Caco-2 (cell line): ENCODE measurements around the gene BCL2L14. TPM values are rescaled to one million over a fixed set of nuclear protein-coding genes. Genes with fewer than 3 reads are reported as not detected.

Experiments used
- BruUV-seq: library from RNA; stranded (reverse); fragments of 400-500 nt; replicated peaks from 2 replicates; lab custom pipeline; 2021; lab: Mats Ljungman, UMichigan
- CTCF ChIA-PET: fragments of 300-600 bp; sonication (Branson Sonifier 250); formaldehyde crosslinking; loops from one replicate; lab custom pipeline; 2022; ENCODE audit warnings: antibody characterized with exemption; lab: Charles Lee
- POLR2A ChIA-PET: fragments of 300-600 bp; sonication (Branson Sonifier 250); formaldehyde crosslinking; loops from one replicate; lab custom pipeline; 2022; ENCODE audit warnings: antibody characterized with exemption; lab: Charles Lee
- DNase-seq, 2 experiments: peaks; one replicate each; pipeline versions ENCODE4 v3.0.0 to v3.0.0-alpha.2; 2020 to 2022
- H3K27me3 ChIP-seq: replicated peaks from 2 replicates; pipeline ENCODE4 v1.6.0; 2011; ENCODE audit warnings: low read length; ENCODE audit not compliant: control insufficient read depth, insufficient read depth
- H3K36me3 ChIP-seq: 2 replicates; pipeline ENCODE4 v1.5.1; 2011; ENCODE audit warnings: low read length; ENCODE audit not compliant: control insufficient read depth, insufficient read depth
- H3K4me1 ChIP-seq: fragments of 250-450 bp; sonication (Bioruptor Pico); 2 replicates; pipeline ENCODE4 v1.5.1; 2020; ENCODE audit warnings: mild to moderate bottlenecking
- H3K4me3 ChIP-seq: 2 replicates; pipeline ENCODE4 v1.5.1; 2011; ENCODE audit warnings: low read depth, mild to moderate bottlenecking, control low read depth, low read length
- H3K9me3 ChIP-seq: fragments of 250-450 bp; sonication (Bioruptor Pico); 2 replicates; pipeline ENCODE4 v1.5.1; 2020; ENCODE audit warnings: mild to moderate bottlenecking, moderate library complexity
- H3K27ac Mint-ChIP-seq: one replicate; pipeline ENCODE4 v1.8.0; 2022; ENCODE audit warnings: mixed read lengths; ENCODE audit not compliant: unreplicated experiment
- H3K27me3 Mint-ChIP-seq: one replicate; pipeline ENCODE4 v1.8.0; 2022; ENCODE audit warnings: mixed read lengths; ENCODE audit not compliant: insufficient read depth, unreplicated experiment
- H3K36me3 Mint-ChIP-seq: one replicate; pipeline ENCODE4 v1.8.0; 2022; ENCODE audit warnings: mild to moderate bottlenecking, mixed read lengths; ENCODE audit not compliant: insufficient read depth, unreplicated experiment
- H3K4me1 Mint-ChIP-seq: one replicate; pipeline ENCODE4 v1.8.0; 2022; ENCODE audit warnings: low read depth, mixed read lengths; ENCODE audit not compliant: unreplicated experiment
- H3K4me3 Mint-ChIP-seq: one replicate; pipeline ENCODE4 v1.8.0; 2022; ENCODE audit warnings: mild to moderate bottlenecking, moderate library complexity, mixed read lengths; ENCODE audit not compliant: unreplicated experiment
- H3K9me3 Mint-ChIP-seq: one replicate; pipeline ENCODE4 v1.8.0; 2022; ENCODE audit warnings: mixed read lengths; ENCODE audit not compliant: unreplicated experiment
- intact Hi-C: fragments of 100-400 bp; cut with micrococcal nuclease; formaldehyde crosslinking; loops from one replicate; pipeline ENCODE4 v1.10.0; 2022; ENCODE audit not compliant: unreplicated experiment
- total RNA-seq: library from RNA; stranded (reverse); gene quantifications from 2 replicates; pipeline ENCODE4 v1.2.3, GENCODE V29; 2022
- TF ChIP-seq, protein P1 (sequence below), 2 experiments: fragments of 200-600 bp in 1 of 2; IDR thresholded peaks; 1 replicate in 1 of 2; 2 replicates in 1 of 2; pipeline versions ENCODE4 v1.5.1 to v1.8.0; 2011 to 2022; ENCODE audit warnings: antibody characterized with exemption in 1 of 2, control low read depth in 1 of 2, inconsistent platforms in 1 of 2, low read depth in 1 of 2, low read length in 1 of 2, mild to moderate bottlenecking in 1 of 2, moderate library complexity in 1 of 2; ENCODE audit not compliant: insufficient read depth in 1 of 2, severe bottlenecking in 1 of 2, unreplicated experiment in 1 of 2

The BCL2L14 gene
- total RNA-seq, 1 experiment from 2014 or later = 5.9 TPM

DNA sequence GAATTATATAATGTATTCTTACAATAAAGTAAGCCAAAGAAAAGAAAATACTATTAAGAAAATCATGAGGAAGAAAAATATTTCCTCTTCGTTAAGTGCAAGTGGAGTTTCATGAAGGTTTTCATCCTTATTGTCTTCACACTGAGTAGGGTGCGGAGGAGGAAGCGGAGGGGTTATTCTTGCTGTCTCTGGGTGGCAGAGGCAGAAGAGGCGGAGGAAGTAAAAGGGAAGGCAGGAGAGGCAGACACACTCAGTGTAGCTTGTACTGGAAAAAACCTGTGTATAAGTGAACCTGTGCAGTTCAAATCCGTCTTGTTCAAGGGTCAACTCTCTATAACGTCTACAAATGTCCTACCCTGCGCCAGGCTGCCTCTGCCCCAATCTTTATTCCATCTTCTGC, 22.0 kb upstream of the BCL2L14 start:
- no peaks in the 10 kb centered on the region for H3K36me3 ChIP-seq
- Mint-ChIP-seq H3K4me1 (no peaks in the 10 kb centered on the region), H3K9me3 (no peaks in the 10 kb centered on the region), H3K36me3 (no peaks in the 10 kb centered on the region), H3K27ac (no peak overlapping the region), H3K4me3 (no peak overlapping the region), H3K27me3 (no peaks in the 10 kb centered on the region)
- intact Hi-C loops = no loop called here
- POLR2A ChIA-PET = interaction anchor here (0.5 kb wide), 1 partner anchor 362 kb away, joined by 5 read pairs; no protein-coding TSS in a partner anchor
- no peaks in the 10 kb centered on the region for H3K9me3 ChIP-seq
- no peaks in the 10 kb centered on the region for H3K4me1 ChIP-seq
- DNase-seq = no peak
- no peaks in the 10 kb centered on the region; the same call in 1 of the 2 replicates for H3K27me3 ChIP-seq
- TF ChIP-seq, protein P1, sequence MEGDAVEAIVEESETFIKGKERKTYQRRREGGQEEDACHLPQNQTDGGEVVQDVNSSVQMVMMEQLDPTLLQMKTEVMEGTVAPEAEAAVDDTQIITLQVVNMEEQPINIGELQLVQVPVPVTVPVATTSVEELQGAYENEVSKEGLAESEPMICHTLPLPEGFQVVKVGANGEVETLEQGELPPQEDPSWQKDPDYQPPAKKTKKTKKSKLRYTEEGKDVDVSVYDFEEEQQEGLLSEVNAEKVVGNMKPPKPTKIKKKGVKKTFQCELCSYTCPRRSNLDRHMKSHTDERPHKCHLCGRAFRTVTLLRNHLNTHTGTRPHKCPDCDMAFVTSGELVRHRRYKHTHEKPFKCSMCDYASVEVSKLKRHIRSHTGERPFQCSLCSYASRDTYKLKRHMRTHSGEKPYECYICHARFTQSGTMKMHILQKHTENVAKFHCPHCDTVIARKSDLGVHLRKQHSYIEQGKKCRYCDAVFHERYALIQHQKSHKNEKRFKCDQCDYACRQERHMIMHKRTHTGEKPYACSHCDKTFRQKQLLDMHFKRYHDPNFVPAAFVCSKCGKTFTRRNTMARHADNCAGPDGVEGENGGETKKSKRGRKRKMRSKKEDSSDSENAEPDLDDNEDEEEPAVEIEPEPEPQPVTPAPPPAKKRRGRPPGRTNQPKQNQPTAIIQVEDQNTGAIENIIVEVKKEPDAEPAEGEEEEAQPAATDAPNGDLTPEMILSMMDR (IDR thresholded peaks at IDR 0.05; ENCODE audit: insufficient read depth in 1 of 2, low read depth in 1 of 2, low read length in 1 of 2, severe bottlenecking in 1 of 2, unreplicated experiment in 1 of 2) = no peak
- CTCF ChIA-PET = no interaction called here
- H3K4me3 ChIP-seq = no peak overlapping the region
- BruUV-seq = no TSS peak

DNA sequence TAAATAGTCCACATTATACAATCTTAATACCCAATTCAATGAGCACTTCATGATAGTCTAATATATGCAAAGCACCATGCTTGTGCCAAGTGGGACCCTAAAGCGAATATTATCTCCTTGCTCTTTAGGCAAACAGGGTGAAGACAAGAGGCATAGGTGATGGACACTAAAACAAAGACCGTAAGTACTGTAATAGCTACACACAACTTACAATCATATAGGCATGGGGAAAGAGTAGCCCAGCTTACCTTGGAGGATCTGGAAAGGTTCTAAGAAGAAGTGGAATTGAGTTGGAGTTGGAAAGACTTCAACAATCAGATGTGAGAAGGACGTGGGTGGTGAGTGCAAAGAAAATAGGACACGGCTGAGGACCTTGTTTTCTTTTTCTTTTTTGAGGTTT, 19.1 kb upstream of the BCL2L14 start:
- Mint-ChIP-seq H3K27me3 (no peaks in the 10 kb centered on the region), H3K36me3 (no peaks in the 10 kb centered on the region), H3K4me3 (no peak overlapping the region), H3K4me1 (no peaks in the 10 kb centered on the region), H3K27ac (no peak overlapping the region), H3K9me3 (no peaks in the 10 kb centered on the region)
- peaks cover 2% of the 10 kb centered on the region for H3K4me1 ChIP-seq
- intact Hi-C loops = no loop called here
- ChIA-PET CTCF (interaction anchor here (0.8 kb wide), 1 partner anchor 19 kb away, joined by 3 read pairs; no protein-coding TSS in a partner anchor), POLR2A (no interaction called here)
- no TSS peak for BruUV-seq
- no peak for DNase-seq
- H3K27me3 ChIP-seq = no peaks in the 10 kb centered on the region; the same call in 1 of the 2 replicates
- TF ChIP-seq, protein P1 (IDR thresholded peaks at IDR 0.05; ENCODE audit: insufficient read depth in 1 of 2, low read depth in 1 of 2, low read length in 1 of 2, severe bottlenecking in 1 of 2, unreplicated experiment in 1 of 2) = no peak
- no peak overlapping the region for H3K4me3 ChIP-seq
- no peaks in the 10 kb centered on the region for H3K36me3 ChIP-seq
- H3K9me3 ChIP-seq = no peaks in the 10 kb centered on the region

DNA sequence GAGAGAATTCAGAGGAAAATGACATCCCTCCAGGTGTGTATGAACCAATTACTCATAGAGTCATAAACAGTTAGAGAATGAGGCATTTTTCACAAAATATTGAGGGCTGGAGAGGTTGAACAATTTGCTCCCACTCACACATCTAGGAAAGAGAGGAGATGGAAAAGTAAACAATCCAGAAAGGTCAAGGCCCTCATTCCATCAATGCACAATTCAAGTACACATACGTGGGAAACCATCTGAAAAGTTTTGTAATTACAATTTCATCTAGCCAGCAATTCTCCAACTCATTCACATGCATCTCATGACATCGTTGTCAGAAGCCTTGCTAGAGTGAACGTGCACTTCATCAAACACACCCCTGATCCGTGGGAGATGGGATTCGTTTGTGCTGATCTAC, 15.7 kb upstream of the BCL2L14 start:
- DNase-seq = no peak
- TF ChIP-seq, protein P1 (IDR thresholded peaks at IDR 0.05; ENCODE audit: insufficient read depth in 1 of 2, low read depth in 1 of 2, low read length in 1 of 2, severe bottlenecking in 1 of 2, unreplicated experiment in 1 of 2) = no peak
- Mint-ChIP-seq H3K4me3 (no peak overlapping the region), H3K27ac (no peak overlapping the region), H3K36me3 (peaks cover 5% of the 10 kb centered on the region), H3K9me3 (no peaks in the 10 kb centered on the region), H3K4me1 (no peaks in the 10 kb centered on the region), H3K27me3 (no peaks in the 10 kb centered on the region)
- H3K27me3 ChIP-seq = no peaks in the 10 kb centered on the region
- H3K9me3 ChIP-seq = no peaks in the 10 kb centered on the region
- H3K4me3 ChIP-seq = no peak overlapping the region
- intact Hi-C loops = no loop called here
- H3K36me3 ChIP-seq = no peaks in the 10 kb centered on the region
- POLR2A ChIA-PET = no interaction called here
- BruUV-seq = no TSS peak
- CTCF ChIA-PET = no interaction called here
- H3K4me1 ChIP-seq = peaks cover 11% of the 10 kb centered on the region
